B cell (primary cell): Measurements from ENCODE around the gene FBXL13.

Experiments used
- EZH2 ChIP-seq: IDR thresholded peaks from 2 replicates; pipeline ENCODE4 v1.6.1; 2012; ENCODE audit warnings: borderline replicate concordance, low read depth, mild to moderate bottlenecking, moderate library complexity, low read length; ENCODE audit not compliant: insufficient read depth, poor library complexity, severe bottlenecking
- TF ChIP-seq, protein P1 (sequence below): fragments of 200-600 bp; IDR thresholded peaks from one replicate; pipeline ENCODE4 v1.8.0; 2022; ENCODE audit warnings: antibody characterized with exemption, mild to moderate bottlenecking

DNA sequence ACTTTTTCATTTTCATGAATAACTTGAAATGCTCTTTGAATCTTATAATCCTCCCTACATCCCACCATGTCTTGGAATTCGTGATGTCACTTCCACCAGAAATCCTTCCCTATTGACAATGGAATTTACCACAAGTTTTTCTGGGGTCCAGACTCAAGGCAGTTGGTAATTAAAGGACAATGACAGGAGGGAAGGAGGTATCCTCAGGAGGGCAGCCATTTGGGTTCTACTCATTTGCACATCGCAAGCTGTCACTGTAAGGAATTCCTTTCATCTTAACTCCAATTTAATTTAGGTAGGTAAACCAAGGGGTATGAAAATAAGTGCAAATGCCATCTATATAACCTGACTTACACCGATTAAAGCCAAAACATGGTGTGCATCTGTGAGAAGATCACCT lies 139.9 kb downstream of the FBXL13 start:
- TF ChIP-seq, protein P1, sequence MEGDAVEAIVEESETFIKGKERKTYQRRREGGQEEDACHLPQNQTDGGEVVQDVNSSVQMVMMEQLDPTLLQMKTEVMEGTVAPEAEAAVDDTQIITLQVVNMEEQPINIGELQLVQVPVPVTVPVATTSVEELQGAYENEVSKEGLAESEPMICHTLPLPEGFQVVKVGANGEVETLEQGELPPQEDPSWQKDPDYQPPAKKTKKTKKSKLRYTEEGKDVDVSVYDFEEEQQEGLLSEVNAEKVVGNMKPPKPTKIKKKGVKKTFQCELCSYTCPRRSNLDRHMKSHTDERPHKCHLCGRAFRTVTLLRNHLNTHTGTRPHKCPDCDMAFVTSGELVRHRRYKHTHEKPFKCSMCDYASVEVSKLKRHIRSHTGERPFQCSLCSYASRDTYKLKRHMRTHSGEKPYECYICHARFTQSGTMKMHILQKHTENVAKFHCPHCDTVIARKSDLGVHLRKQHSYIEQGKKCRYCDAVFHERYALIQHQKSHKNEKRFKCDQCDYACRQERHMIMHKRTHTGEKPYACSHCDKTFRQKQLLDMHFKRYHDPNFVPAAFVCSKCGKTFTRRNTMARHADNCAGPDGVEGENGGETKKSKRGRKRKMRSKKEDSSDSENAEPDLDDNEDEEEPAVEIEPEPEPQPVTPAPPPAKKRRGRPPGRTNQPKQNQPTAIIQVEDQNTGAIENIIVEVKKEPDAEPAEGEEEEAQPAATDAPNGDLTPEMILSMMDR = no peak
- no peak for TF ChIP-seq EZH2
